H1 (cell line): Measurements from ENCODE around the gene ZHX3.

ENCODE experiments used
- BRCA1 ChIP-seq: IDR thresholded peaks from 2 replicates; pipeline ENCODE4 v1.6.1; 2012; ENCODE audit warnings: low read depth, low read length, improper control_type of control experiment
- EZH2 ChIP-seq: fragments of 200-600 bp; sonication (generic); IDR thresholded peaks from 2 replicates; pipeline ENCODE4 v1.7.1; 2012; ENCODE audit warnings: low read depth, mild to moderate bottlenecking, moderate library complexity, low read length, inconsistent platforms; ENCODE audit not compliant: severe bottlenecking
- HDAC2 ChIP-seq, 2 experiments: fragments of 300-600 bp in 1 of 2; sonication (generic) in 1 of 2; IDR thresholded peaks; 2 replicates each; pipeline ENCODE4 v1.6.1; 2011 to 2012; ENCODE audit warnings: low read depth in 2 of 2, low read length in 2 of 2, mild to moderate bottlenecking in 2 of 2, moderate library complexity in 2 of 2, borderline replicate concordance in 1 of 2, inconsistent platforms in 1 of 2
- POLR2AphosphoS5 ChIP-seq: IDR thresholded peaks from 2 replicates; pipeline ENCODE4 v1.6.1; 2011; ENCODE audit warnings: low read depth, low read length
- RAD21 ChIP-seq, 2 experiments: IDR thresholded peaks in 1 of 2; conservative IDR thresholded peaks in 1 of 2; 2 replicates each; pipeline ENCODE4 v1.6.1; 2011; ENCODE audit warnings: low read depth in 2 of 2, low read length in 2 of 2, improper control_type of control experiment in 1 of 2, inconsistent platforms in 1 of 2, mild to moderate bottlenecking in 1 of 2, moderate library complexity in 1 of 2
- SIN3A ChIP-seq, 2 experiments: IDR thresholded peaks in 1 of 2; conservative IDR thresholded peaks in 1 of 2; 2 replicates each; pipeline ENCODE4 v1.6.1; 2011 to 2012; ENCODE audit warnings: low read length in 2 of 2, improper control_type of control experiment in 1 of 2, low read depth in 1 of 2, mild to moderate bottlenecking in 1 of 2
- SP2 ChIP-seq: IDR thresholded peaks from 2 replicates; pipeline ENCODE4 v1.6.1; 2012; ENCODE audit warnings: mild to moderate bottlenecking, low read length, inconsistent platforms
- TEAD4 ChIP-seq: IDR thresholded peaks from 2 replicates; pipeline ENCODE4 v1.6.1; 2012; ENCODE audit warnings: low read depth, low read length, inconsistent platforms, mixed read lengths
- TF ChIP-seq, protein P1 (sequence below), 3 experiments: IDR thresholded peaks; 1 replicate in 2 of 3; 2 replicates in 1 of 3; pipeline versions ENCODE4 v1.5.1 to v1.6.1; 2011; ENCODE audit warnings: low read length in 3 of 3, mild to moderate bottlenecking in 3 of 3, inconsistent platforms in 2 of 3, low read depth in 1 of 3, moderate library complexity in 1 of 3; ENCODE audit not compliant: insufficient read depth in 1 of 3; ENCODE audit errors: control extremely low read depth in 1 of 3
- TF ChIP-seq, protein P2 (sequence below): IDR thresholded peaks from 2 replicates; pipeline ENCODE4 v1.6.1; 2011; ENCODE audit warnings: low read length, improper control_type of control experiment

DNA sequence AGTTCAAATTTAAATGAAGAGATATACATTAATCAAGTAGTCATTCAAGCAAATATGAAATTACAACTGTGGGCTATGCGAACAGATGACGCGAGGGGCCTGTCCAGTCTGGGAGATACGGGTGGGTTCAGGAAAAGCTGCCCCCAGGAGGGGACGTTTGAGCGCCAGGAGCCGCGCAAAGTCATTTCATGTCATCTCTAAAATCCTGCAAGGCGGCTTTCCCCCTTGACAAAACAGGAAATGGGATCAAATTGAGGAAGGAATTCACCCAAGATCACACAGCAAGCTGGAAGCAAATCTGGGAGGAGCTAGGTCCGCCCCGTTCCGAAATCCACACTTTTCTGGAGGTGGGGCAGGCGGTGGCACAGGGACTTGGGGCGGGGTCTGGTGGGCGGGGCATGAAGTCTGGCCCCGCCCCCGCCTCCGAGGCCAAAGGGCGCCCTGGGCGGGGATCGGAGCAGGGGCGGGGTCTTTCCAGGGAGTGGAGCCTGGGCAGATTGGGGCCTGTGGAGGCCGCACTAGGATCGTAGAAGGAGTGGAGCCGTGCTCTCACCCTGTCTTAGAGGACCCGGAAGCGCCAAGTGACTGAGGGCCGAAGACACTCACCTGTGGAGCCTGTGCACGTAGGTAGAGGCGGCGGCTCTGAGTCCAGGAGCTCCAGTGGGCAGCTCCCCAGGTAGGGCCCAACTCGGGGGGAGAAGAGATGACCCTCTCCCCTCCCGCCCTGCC, 23.0 kb upstream of the ZHX3 start, which contains the start of gene LPIN3:
- TF ChIP-seq SP2 (no peak), TEAD4 (no peak), HDAC2 (IDR thresholded peaks at IDR 0.05; ENCODE audit: borderline replicate concordance in 1 of 2, low read depth in 2 of 2, low read length in 2 of 2) (no peak), POLR2AphosphoS5 (peak; percentile 71; the same call in 1 of the 2 replicates), EZH2 (no peak), BRCA1 (no peak), RAD21 (IDR thresholded peaks at IDR 0.05 in 1 of 2, conservative IDR thresholded peaks at IDR 0.05 in 1 of 2; ENCODE audit: low read depth in 2 of 2, low read length in 2 of 2) (peak; percentile 57 to 68; a peak in 3 of 4 replicates), SIN3A (conservative IDR thresholded peaks at IDR 0.05 in 1 of 2, IDR thresholded peaks at IDR 0.05 in 1 of 2; ENCODE audit: low read depth in 1 of 2, low read length in 2 of 2) (no peak; a peak in 2 of 4 replicates)
- TF ChIP-seq, protein P1, sequence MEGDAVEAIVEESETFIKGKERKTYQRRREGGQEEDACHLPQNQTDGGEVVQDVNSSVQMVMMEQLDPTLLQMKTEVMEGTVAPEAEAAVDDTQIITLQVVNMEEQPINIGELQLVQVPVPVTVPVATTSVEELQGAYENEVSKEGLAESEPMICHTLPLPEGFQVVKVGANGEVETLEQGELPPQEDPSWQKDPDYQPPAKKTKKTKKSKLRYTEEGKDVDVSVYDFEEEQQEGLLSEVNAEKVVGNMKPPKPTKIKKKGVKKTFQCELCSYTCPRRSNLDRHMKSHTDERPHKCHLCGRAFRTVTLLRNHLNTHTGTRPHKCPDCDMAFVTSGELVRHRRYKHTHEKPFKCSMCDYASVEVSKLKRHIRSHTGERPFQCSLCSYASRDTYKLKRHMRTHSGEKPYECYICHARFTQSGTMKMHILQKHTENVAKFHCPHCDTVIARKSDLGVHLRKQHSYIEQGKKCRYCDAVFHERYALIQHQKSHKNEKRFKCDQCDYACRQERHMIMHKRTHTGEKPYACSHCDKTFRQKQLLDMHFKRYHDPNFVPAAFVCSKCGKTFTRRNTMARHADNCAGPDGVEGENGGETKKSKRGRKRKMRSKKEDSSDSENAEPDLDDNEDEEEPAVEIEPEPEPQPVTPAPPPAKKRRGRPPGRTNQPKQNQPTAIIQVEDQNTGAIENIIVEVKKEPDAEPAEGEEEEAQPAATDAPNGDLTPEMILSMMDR (IDR thresholded peaks at IDR 0.05; ENCODE audit: control extremely low read depth in 1 of 3, insufficient read depth in 1 of 3, low read depth in 1 of 3, low read length in 3 of 3): peak; percentile 22 to 32 (median 28); a peak in 3 of 4 replicates
- TF ChIP-seq, protein P2, sequence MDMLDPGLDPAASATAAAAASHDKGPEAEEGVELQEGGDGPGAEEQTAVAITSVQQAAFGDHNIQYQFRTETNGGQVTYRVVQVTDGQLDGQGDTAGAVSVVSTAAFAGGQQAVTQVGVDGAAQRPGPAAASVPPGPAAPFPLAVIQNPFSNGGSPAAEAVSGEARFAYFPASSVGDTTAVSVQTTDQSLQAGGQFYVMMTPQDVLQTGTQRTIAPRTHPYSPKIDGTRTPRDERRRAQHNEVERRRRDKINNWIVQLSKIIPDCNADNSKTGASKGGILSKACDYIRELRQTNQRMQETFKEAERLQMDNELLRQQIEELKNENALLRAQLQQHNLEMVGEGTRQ: no peak
